OCI-LY7 (cell line): ENCODE measurements around the gene ZBTB49. TPM values are rescaled to one million over a fixed set of nuclear protein-coding genes. Genes with fewer than 3 reads are reported as not detected.

ENCODE experiments used
- BruUV-seq: library from RNA; stranded (reverse); fragments of 400-500 nt; replicated peaks from 2 replicates; lab custom pipeline; 2021; lab: Mats Ljungman, UMichigan
- CTCF ChIA-PET: fragments of 300-600 bp; sonication (Branson Sonifier 250); formaldehyde crosslinking; loops from one replicate; lab custom pipeline; 2022; ENCODE audit warnings: antibody characterized with exemption; ENCODE audit not compliant: unreplicated experiment; lab: Charles Lee
- POLR2A ChIA-PET: fragments of 300-600 bp; sonication (Branson Sonifier 250); formaldehyde crosslinking; loops from one replicate; lab custom pipeline; 2022; ENCODE audit warnings: antibody characterized with exemption; lab: Charles Lee
- DNase-seq: peaks from one replicate; pipeline ENCODE4 v3.0.0-alpha.2; 2015; ENCODE audit warnings: low spot score
- H2AFZ ChIP-seq: fragments of 200-600 bp; sonication (generic), shearing (Covaris generic); 2 replicates; pipeline ENCODE4 v1.6.1; 2014; ENCODE audit warnings: mild to moderate bottlenecking, antibody characterized with exemption, low read length, moderate library complexity
- H3K27ac ChIP-seq: fragments of 200-600 bp; sonication (generic); 2 replicates; pipeline ENCODE4 v1.5.1; 2014; ENCODE audit warnings: mixed run types, low read depth, mild to moderate bottlenecking, moderate library complexity, low read length, inconsistent platforms; ENCODE audit not compliant: poor library complexity, severe bottlenecking
- H3K36me3 ChIP-seq: fragments of 200-600 bp; sonication (generic); 2 replicates; pipeline ENCODE4 v1.6.1; 2014; ENCODE audit warnings: mild to moderate bottlenecking, antibody characterized with exemption, low read length, moderate library complexity, mixed read lengths; ENCODE audit not compliant: insufficient read depth
- H3K4me1 ChIP-seq: fragments of 200-600 bp; sonication (generic); 2 replicates; pipeline ENCODE4 v1.5.1; 2014; ENCODE audit warnings: mild to moderate bottlenecking, low read length; ENCODE audit not compliant: insufficient read depth, poor library complexity, severe bottlenecking
- H3K4me2 ChIP-seq: fragments of 200-600 bp; sonication (generic); 2 replicates; pipeline ENCODE4 v1.6.1; 2014; ENCODE audit warnings: mild to moderate bottlenecking, low read length
- H3K4me3 ChIP-seq: fragments of 200-600 bp; sonication (generic); 2 replicates; pipeline ENCODE4 v1.5.1; 2014; ENCODE audit warnings: mild to moderate bottlenecking, low read depth, low read length; ENCODE audit not compliant: poor library complexity, severe bottlenecking
- H3K79me2 ChIP-seq: fragments of 200-600 bp; sonication (generic); 2 replicates; pipeline ENCODE4 v1.6.1; 2016; ENCODE audit warnings: low read depth, mild to moderate bottlenecking, low read length, moderate library complexity, mixed read lengths; ENCODE audit not compliant: insufficient read depth
- H3K9me2 ChIP-seq: fragments of 200-600 bp; sonication (generic); 2 replicates; pipeline ENCODE4 v1.6.1; 2016; ENCODE audit warnings: mild to moderate bottlenecking, low read length, mixed read lengths; ENCODE audit not compliant: insufficient read depth
- H3K9me3 ChIP-seq: fragments of 200-600 bp; sonication (generic); 2 replicates; pipeline ENCODE4 v1.6.1; 2014; ENCODE audit warnings: mild to moderate bottlenecking, mixed run types, low read length, mixed read lengths
- H4K20me1 ChIP-seq: fragments of 200-600 bp; sonication (generic); 2 replicates; pipeline ENCODE4 v1.6.1; 2014; ENCODE audit warnings: mild to moderate bottlenecking, antibody characterized with exemption, low read length, moderate library complexity, mixed read lengths; ENCODE audit not compliant: insufficient read depth
- CTCF ChIP-seq: fragments of 200-600 bp; sonication (generic); conservative IDR thresholded peaks from 2 replicates; pipeline ENCODE4 v1.5.1; 2014; ENCODE audit warnings: mild to moderate bottlenecking, antibody characterized with exemption, low read length, moderate library complexity, mixed read lengths
- EZH2phosphoT487 ChIP-seq: fragments of 200-600 bp; sonication (generic); IDR thresholded peaks from 2 replicates; pipeline ENCODE4 v1.6.1; 2018; ENCODE audit warnings: low read depth, borderline replicate concordance, mild to moderate bottlenecking, mixed run types, antibody characterized with exemption, low read length, moderate library complexity, mixed read lengths
- intact Hi-C: fragments of 100-400 bp; cut with micrococcal nuclease; formaldehyde crosslinking; loops from one replicate; pipeline ENCODE4 v1.10.0; 2022; ENCODE audit not compliant: unreplicated experiment
- total RNA-seq, 2 experiments: library from RNA; depleted of rRNA in 1 of 2; stranded (reverse); fragments of >200 nt in 1 of 2; shearing (Covaris generic) in 1 of 2; gene quantifications; 2 replicates each; pipeline ENCODE4 v1.2.3, GENCODE V29; 2014 to 2022

The ZBTB49 gene
- total RNA-seq, 2 experiments from 2014 or later, result 6.5 to 8.7 TPM

GRCh38 chr4:4267981-4268380 is 22.1 kb upstream of the ZBTB49 start:
- intact Hi-C loops, result no loop called here
- no peak overlapping the region for H2AFZ ChIP-seq
- no peaks in the 10 kb centered on the region for H3K9me3 ChIP-seq
- no peak overlapping the region for H3K4me3 ChIP-seq
- no peaks in the 10 kb centered on the region for H4K20me1 ChIP-seq
- ChIA-PET CTCF (no interaction called here), POLR2A (interaction anchor here (0.6 to 1.0 kb wide), 3 partner anchors 17 to 666 kb away, joined by 3 read pairs; partner anchors contain the start of gene TMEM128)
- no peaks in the 10 kb centered on the region for H3K9me2 ChIP-seq
- no peak overlapping the region for H3K27ac ChIP-seq
- no peak overlapping the region for H3K4me2 ChIP-seq
- no TSS peak for BruUV-seq
- H3K36me3 ChIP-seq, result peaks cover 74% of the 10 kb centered on the region
- no peak for DNase-seq
- no peaks in the 10 kb centered on the region for H3K4me1 ChIP-seq
- TF ChIP-seq EZH2phosphoT487 (no peak), CTCF (no peak)
- no peaks in the 10 kb centered on the region for H3K79me2 ChIP-seq

GRCh38 chr4:4268776-4269175 is 21.3 kb upstream of the ZBTB49 start:
- H3K4me3 ChIP-seq, result no peak overlapping the region
- no peaks in the 10 kb centered on the region for H3K9me3 ChIP-seq
- H4K20me1 ChIP-seq, result no peaks in the 10 kb centered on the region
- no peak overlapping the region for H3K4me2 ChIP-seq
- intact Hi-C loops, result no loop called here
- POLR2A ChIA-PET, result interaction anchor here (0.5 kb wide), 1 partner anchor 54 kb away, joined by 3 read pairs; no protein-coding TSS in a partner anchor
- no peak overlapping the region for H3K27ac ChIP-seq
- H3K9me2 ChIP-seq, result no peaks in the 10 kb centered on the region
- H2AFZ ChIP-seq, result no peak overlapping the region
- no peak for DNase-seq
- TF ChIP-seq EZH2phosphoT487 (no peak), CTCF (no peak)
- H3K36me3 ChIP-seq, result peaks cover 82% of the 10 kb centered on the region
- BruUV-seq, result no TSS peak
- no peaks in the 10 kb centered on the region for H3K4me1 ChIP-seq
- H3K79me2 ChIP-seq, result no peaks in the 10 kb centered on the region
- CTCF ChIA-PET, result interaction anchor here (0.6 kb wide), 1 partner anchor 17 kb away, joined by 3 read pairs; no protein-coding TSS in a partner anchor

- intact Hi-C loops, result no loop called here
- ChIA-PET CTCF (interaction anchor here (0.6 kb wide), 1 partner anchor 17 kb away, joined by 3 read pairs; no protein-coding TSS in a partner anchor), POLR2A (interaction anchor here (0.5 kb wide), 1 partner anchor 53 kb away, joined by 3 read pairs; no protein-coding TSS in a partner anchor)
- DNase-seq, result no peak
- no peaks in the 10 kb centered on the region for H3K9me2 ChIP-seq
- no peak overlapping the region for H3K27ac ChIP-seq
- BruUV-seq, result no TSS peak
- no peaks in the 10 kb centered on the region for H3K79me2 ChIP-seq
- H4K20me1 ChIP-seq, result no peaks in the 10 kb centered on the region
- no peaks in the 10 kb centered on the region for H3K9me3 ChIP-seq
- TF ChIP-seq CTCF, result no peak
- H3K36me3 ChIP-seq, result peaks cover 88% of the 10 kb centered on the region
- H3K4me1 ChIP-seq, result no peaks in the 10 kb centered on the region
- no peak overlapping the region for H2AFZ ChIP-seq
- no peak overlapping the region for H3K4me2 ChIP-seq
- no peak overlapping the region for H3K4me3 ChIP-seq
These were observed 20.7 kb upstream of the ZBTB49 start for GRCh38 chr4:4269331-4269731.
